NCI-H1105 (cell line): ENCODE data around the gene BANP.
"Not testable (repeated sequence)": the region's sequence is repeated elsewhere in the genome, so short reads cannot be mapped to it uniquely, and the experiment has no call there.

Source experiments
- DNase-seq: peaks from one replicate; lab custom pipeline; 2025; lab: John Stamatoyannopoulos, UW

Gene BANP

GRCh38 chr16:88088611-88089010, 137.4 kb downstream of the BANP start:
- not testable (repeated sequence) for DNase-seq

- DNase-seq, result not testable (repeated sequence)
These were observed 137.8 kb downstream of the BANP start for GRCh38 chr16:88089071-88089470.

GRCh38 chr16:88089632-88090376, 138.6 kb downstream of the BANP start:
- DNase-seq, result not testable (repeated sequence)

- not testable (repeated sequence) for DNase-seq
These were observed 139.3 kb downstream of the BANP start for GRCh38 chr16:88090377-88091175.

- DNase-seq, result not testable (repeated sequence)
These were observed 140.2 kb downstream of the BANP start for GRCh38 chr16:88091221-88091971.

- not testable (repeated sequence) for DNase-seq
These were observed 140.7 kb downstream of the BANP start for GRCh38 chr16:88091972-88092302.

- not testable (repeated sequence) for DNase-seq
These were observed 141.7 kb downstream of the BANP start for GRCh38 chr16:88092791-88093555.

GRCh38 chr16:88093556-88094252, 142.5 kb downstream of the BANP start:
- DNase-seq, result not testable (repeated sequence)

- not testable (repeated sequence) for DNase-seq
These were observed 143.0 kb downstream of the BANP start for GRCh38 chr16:88094253-88094575.

GRCh38 chr16:88094900-88095299, 143.7 kb downstream of the BANP start:
- not testable (repeated sequence) for DNase-seq

- DNase-seq, result not testable (repeated sequence)
These were observed 145.4 kb downstream of the BANP start for GRCh38 chr16:88096659-88097058.

GRCh38 chr16:88098731-88099562, 147.7 kb downstream of the BANP start:
- not testable (repeated sequence) for DNase-seq

- DNase-seq, result no peak
These were observed 148.3 kb downstream of the BANP start for GRCh38 chr16:88099563-88099890.

- DNase-seq, result not testable (repeated sequence)
These were observed 148.7 kb downstream of the BANP start for GRCh38 chr16:88099956-88100355.

- DNase-seq, result not testable (repeated sequence)
These were observed 149.8 kb downstream of the BANP start for GRCh38 chr16:88100801-88101622.

- not testable (repeated sequence) for DNase-seq
These were observed 150.4 kb downstream of the BANP start for GRCh38 chr16:88101623-88102105.

GRCh38 chr16:88102597-88102996, 151.4 kb downstream of the BANP start:
- DNase-seq, result no peak

- DNase-seq, result no peak
These were observed 151.8 kb downstream of the BANP start for GRCh38 chr16:88103011-88103410.

GRCh38 chr16:88103581-88104188, 152.5 kb downstream of the BANP start:
- DNase-seq, result no peak
